ENCODE results near the gene TBC1D4. TPM values are rescaled to one million over a fixed set of nuclear protein-coding genes. Genes with fewer than 3 reads are reported as not detected.

The TBC1D4 gene
- total RNA-seq, 4 donors from 2014 or later: 31.0 to 91.3 (median 46.1) TPM

DNA sequence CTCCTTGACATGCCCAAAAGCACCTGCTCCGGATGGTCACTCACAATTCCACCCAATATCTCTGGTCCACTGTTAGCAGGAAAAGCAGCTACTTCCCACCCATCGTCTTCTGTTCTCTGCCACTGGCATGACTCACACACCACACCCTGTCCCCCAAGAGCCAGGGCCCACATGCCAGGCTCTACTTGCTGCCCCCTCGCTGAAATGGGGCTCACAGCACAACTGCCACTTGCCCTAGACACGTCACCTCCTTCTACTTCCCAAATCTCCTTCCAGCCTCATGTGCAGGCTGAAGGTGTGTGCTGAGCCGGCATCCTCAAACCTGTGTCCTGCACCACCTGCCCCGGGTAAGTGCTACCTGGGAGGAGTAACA lies 65.0 kb downstream of the TBC1D4 start:
- H3K27ac ChIP-seq: no peak overlapping the region
- no peaks in the 10 kb centered on the region for H3K27me3 ChIP-seq
- in situ Hi-C loops (cut with MboI; ENCODE audit: low pct_ligation_motif_present in 1 of 4, low pct_unique_long_range_greater_than_20kb in 1 of 4, low sequenced_read_pairs in 3 of 4): no loop called here
- WGBS, 2 donors (ENCODE audit: low coverage in 1 of 2): 87% methylated on average over 6 of the region's 6 CpGs; no CpG with 5 or more reads in 1 of the 2 donors
- H3K4me1 ChIP-seq: peaks cover 0 to 13% (median 0%) of the 10 kb centered on the region in 4 donors
- no peak overlapping the region for H3K4me3 ChIP-seq
- no peaks in the 10 kb centered on the region for H3K36me3 ChIP-seq
- no peaks in the 10 kb centered on the region for H3K9me3 ChIP-seq
- intact Hi-C loops (cut with DNase I; ENCODE audit: low total_unique reads): no loop called here
- no peak for TF ChIP-seq POLR2A (IDR thresholded peaks at IDR 0.05)
- TF ChIP-seq, protein P1, sequence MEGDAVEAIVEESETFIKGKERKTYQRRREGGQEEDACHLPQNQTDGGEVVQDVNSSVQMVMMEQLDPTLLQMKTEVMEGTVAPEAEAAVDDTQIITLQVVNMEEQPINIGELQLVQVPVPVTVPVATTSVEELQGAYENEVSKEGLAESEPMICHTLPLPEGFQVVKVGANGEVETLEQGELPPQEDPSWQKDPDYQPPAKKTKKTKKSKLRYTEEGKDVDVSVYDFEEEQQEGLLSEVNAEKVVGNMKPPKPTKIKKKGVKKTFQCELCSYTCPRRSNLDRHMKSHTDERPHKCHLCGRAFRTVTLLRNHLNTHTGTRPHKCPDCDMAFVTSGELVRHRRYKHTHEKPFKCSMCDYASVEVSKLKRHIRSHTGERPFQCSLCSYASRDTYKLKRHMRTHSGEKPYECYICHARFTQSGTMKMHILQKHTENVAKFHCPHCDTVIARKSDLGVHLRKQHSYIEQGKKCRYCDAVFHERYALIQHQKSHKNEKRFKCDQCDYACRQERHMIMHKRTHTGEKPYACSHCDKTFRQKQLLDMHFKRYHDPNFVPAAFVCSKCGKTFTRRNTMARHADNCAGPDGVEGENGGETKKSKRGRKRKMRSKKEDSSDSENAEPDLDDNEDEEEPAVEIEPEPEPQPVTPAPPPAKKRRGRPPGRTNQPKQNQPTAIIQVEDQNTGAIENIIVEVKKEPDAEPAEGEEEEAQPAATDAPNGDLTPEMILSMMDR (IDR thresholded peaks at IDR 0.05): no peak
- no peak for DNase-seq

DNA sequence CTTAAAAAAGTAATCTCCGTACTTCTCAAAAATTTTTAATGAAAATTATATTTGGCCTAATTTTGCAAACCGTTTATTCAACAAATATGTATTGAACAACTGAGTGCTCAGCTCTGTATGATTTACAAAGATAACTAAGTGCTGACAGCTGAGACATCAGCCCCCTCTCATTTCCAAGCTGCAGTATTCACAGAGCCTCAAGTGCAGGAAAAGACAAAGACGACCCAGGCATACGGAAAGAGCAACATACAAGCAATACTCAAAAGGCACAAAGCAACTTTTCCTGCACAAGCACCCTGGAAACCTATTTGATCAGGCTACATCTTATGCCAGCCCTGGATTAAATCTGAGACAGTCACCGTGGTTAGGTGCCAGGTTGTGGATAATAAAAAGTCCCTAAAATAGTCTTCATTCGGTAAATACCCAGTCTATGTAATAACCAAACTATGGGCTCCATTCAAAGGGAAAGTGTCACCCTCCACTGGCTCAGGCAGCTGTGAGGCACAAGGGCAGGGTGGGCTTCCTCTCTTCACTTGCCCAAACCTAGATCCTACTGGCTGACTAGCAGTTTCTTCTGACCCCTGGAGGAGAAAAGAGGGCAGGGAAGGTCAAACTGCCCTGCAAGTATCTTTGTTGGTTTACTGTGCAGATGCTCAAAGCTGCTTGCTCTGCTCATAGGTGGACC lies 65.5 kb downstream of the TBC1D4 start:
- H3K27me3 ChIP-seq: no peaks in the 10 kb centered on the region
- DNase-seq: no peak
- peaks cover 0 to 13% (median 0%) of the 10 kb centered on the region in 4 donors for H3K4me1 ChIP-seq
- no peaks in the 10 kb centered on the region for H3K36me3 ChIP-seq
- intact Hi-C loops (cut with DNase I; ENCODE audit: low total_unique reads) (no loop called here), in situ Hi-C loops (cut with MboI; ENCODE audit: low pct_ligation_motif_present in 1 of 4, low pct_unique_long_range_greater_than_20kb in 1 of 4, low sequenced_read_pairs in 3 of 4) (no loop called here)
- no peaks in the 10 kb centered on the region for H3K9me3 ChIP-seq
- TF ChIP-seq, protein P1 (IDR thresholded peaks at IDR 0.05): no peak
- TF ChIP-seq EP300 (IDR thresholded peaks at IDR 0.05; ENCODE audit: low read depth) (no peak), POLR2AphosphoS5 (IDR thresholded peaks at IDR 0.05) (no peak), POLR2A (IDR thresholded peaks at IDR 0.05) (no peak)
- WGBS, 2 donors (ENCODE audit: low coverage in 1 of 2): 37 to 55% methylated on average over 2 to 6 of the region's 6 CpGs
- peak overlapping the region in 1 of 4 donors; percentile 18 for H3K27ac ChIP-seq
- no peak overlapping the region for H3K4me3 ChIP-seq

DNA sequence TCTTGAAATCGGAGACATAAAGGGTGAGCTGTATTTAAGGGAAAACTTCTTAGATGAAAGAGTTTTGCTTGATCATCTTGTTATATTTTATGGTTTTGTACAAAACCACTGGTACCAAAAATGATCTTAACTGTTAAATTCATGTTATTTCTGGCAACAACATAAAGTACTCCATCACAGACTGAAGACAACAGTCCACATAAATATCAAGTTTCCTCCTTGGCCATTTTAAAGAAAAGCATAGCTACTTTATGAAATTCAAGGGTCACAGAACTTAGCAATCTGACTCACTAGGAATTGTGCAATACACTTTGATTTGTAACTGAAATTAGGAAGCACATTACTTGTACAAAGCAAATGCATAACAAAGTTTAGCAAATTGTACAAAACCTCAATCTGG lies 66.3 kb downstream of the TBC1D4 start:
- in situ Hi-C loops (cut with MboI; ENCODE audit: low pct_ligation_motif_present in 1 of 4, low pct_unique_long_range_greater_than_20kb in 1 of 4, low sequenced_read_pairs in 3 of 4) (no loop called here), intact Hi-C loops (cut with DNase I; ENCODE audit: low total_unique reads) (no loop called here)
- no peaks in the 10 kb centered on the region for H3K27me3 ChIP-seq
- WGBS, 2 donors (ENCODE audit: low coverage in 1 of 2): 78 to 88% methylated on average over 1 of the region's 1 CpG
- TF ChIP-seq, protein P1 (IDR thresholded peaks at IDR 0.05): no peak
- TF ChIP-seq POLR2AphosphoS5 (IDR thresholded peaks at IDR 0.05): peak in 1 of 3 donors; percentile 25
- no peaks in the 10 kb centered on the region for H3K36me3 ChIP-seq
- no peak overlapping the region for H3K4me3 ChIP-seq
- peaks cover 0 to 13% (median 0%) of the 10 kb centered on the region in 4 donors for H3K4me1 ChIP-seq
- peak overlapping the region in 1 of 4 donors; percentile 18 for H3K27ac ChIP-seq
- no peak for DNase-seq
- no peaks in the 10 kb centered on the region for H3K9me3 ChIP-seq

DNA sequence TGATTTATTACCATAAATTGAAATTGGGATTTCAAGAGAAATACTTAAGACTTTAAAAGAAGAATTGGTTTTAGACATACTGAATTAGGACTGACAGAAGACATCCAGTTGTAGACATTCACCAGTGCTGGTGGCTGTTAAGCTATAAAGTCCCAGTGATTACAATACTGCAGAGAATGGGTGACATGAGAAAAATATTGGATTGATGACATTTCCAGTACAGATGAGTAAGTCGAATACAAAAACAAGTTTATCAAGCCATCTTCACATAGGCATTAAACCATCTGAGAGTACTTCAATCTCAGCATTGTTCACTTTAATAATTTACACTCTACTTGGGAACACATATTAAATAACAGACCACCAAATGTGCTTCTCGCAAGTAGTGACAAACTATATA lies 66.8 kb downstream of the TBC1D4 start:
- H3K4me1 ChIP-seq: peaks cover 0 to 13% (median 0%) of the 10 kb centered on the region in 4 donors
- no peaks in the 10 kb centered on the region for H3K36me3 ChIP-seq
- no peaks in the 10 kb centered on the region for H3K27me3 ChIP-seq
- H3K27ac ChIP-seq: no peak overlapping the region
- intact Hi-C loops (cut with DNase I; ENCODE audit: low total_unique reads) (no loop called here), in situ Hi-C loops (cut with MboI; ENCODE audit: low pct_ligation_motif_present in 1 of 4, low pct_unique_long_range_greater_than_20kb in 1 of 4, low sequenced_read_pairs in 3 of 4) (no loop called here)
- DNase-seq: no peak
- H3K9me3 ChIP-seq: no peaks in the 10 kb centered on the region
- WGBS, 2 donors (ENCODE audit: low coverage in 1 of 2): 78 to 85% methylated on average over 2 of the region's 2 CpGs
- H3K4me3 ChIP-seq: no peak overlapping the region
- no peak for TF ChIP-seq EP300 (IDR thresholded peaks at IDR 0.05; ENCODE audit: low read depth)
- TF ChIP-seq POLR2AphosphoS5 (IDR thresholded peaks at IDR 0.05): no peak
- TF ChIP-seq, protein P1 (IDR thresholded peaks at IDR 0.05): no peak
- no peak for TF ChIP-seq POLR2A (IDR thresholded peaks at IDR 0.05)
